ENCODE results near the gene MILR1.
"Not testable (repeated sequence)": the region's sequence is repeated elsewhere in the genome, so short reads cannot be mapped to it uniquely, and the experiment has no call there.

- not testable (repeated sequence) for TF ChIP-seq CTCF (IDR thresholded peaks at IDR 0.05 in 8 of 11, conservative IDR thresholded peaks at IDR 0.05 in 3 of 11); POLR2A (IDR thresholded peaks at IDR 0.05)
These were observed 10.9 kb downstream of the MILR1 start for GRCh38 chr17:64459818-64460217.
